Measurements from ENCODE around the gene RIPK1.

RIPK1 gene

GRCh38 chr6:3122823-3123182 is 54.5 kb downstream of the RIPK1 start:
- H4K5ac ChIP-seq (ENCODE audit: low read length), result no peak overlapping the region
- no peak overlapping the region for H3K4me3 ChIP-seq (ENCODE audit: low read length)
- no peak overlapping the region for H3K56ac ChIP-seq (ENCODE audit: low read length)
- no peak overlapping the region for H2BK15ac ChIP-seq (replicated peaks; ENCODE audit: low read depth)
- H3K4ac ChIP-seq (ENCODE audit: low read depth, low read length), result no peak overlapping the region
- no peak overlapping the region for H4K8ac ChIP-seq (ENCODE audit: low read depth, low read length)
- H3K79me2 ChIP-seq (ENCODE audit: control insufficient read depth, insufficient read depth, low read length), result peaks cover 4% of the 10 kb centered on the region
- no peak for DNase-seq
- H3K4me2 ChIP-seq (ENCODE audit: low read length), result no peak overlapping the region
- H2BK5ac ChIP-seq (ENCODE audit: low read length), result no peak overlapping the region
- H3K79me1 ChIP-seq (ENCODE audit: low read length), result peaks cover 4% of the 10 kb centered on the region
- no peaks in the 10 kb centered on the region for H3K4me1 ChIP-seq (ENCODE audit: control insufficient read depth, low read depth, low read length)
- no peaks in the 10 kb centered on the region for H3K36me3 ChIP-seq (ENCODE audit: control insufficient read depth, insufficient read depth, low read length)
- no peak overlapping the region for H3K9ac ChIP-seq (ENCODE audit: low read length)
- WGBS (ENCODE audit: extremely low coverage, insufficient coverage, low lambda C conversion rate), result no CpG with 5 or more reads among the region's 9 CpGs
- H3K18ac ChIP-seq (ENCODE audit: low read length), result no peak overlapping the region
- no peaks in the 10 kb centered on the region for H3K27me3 ChIP-seq (ENCODE audit: insufficient read depth, low read length, poor library complexity)
- no peak overlapping the region for H2BK120ac ChIP-seq (ENCODE audit: low read depth, low read length)
- no peak overlapping the region for H2AK5ac ChIP-seq (ENCODE audit: low read length)
- H3K23ac ChIP-seq (ENCODE audit: low read length), result peak overlapping the region; percentile 75
- H3K27ac ChIP-seq (ENCODE audit: low read depth, low read length), result no peak overlapping the region

DNA sequence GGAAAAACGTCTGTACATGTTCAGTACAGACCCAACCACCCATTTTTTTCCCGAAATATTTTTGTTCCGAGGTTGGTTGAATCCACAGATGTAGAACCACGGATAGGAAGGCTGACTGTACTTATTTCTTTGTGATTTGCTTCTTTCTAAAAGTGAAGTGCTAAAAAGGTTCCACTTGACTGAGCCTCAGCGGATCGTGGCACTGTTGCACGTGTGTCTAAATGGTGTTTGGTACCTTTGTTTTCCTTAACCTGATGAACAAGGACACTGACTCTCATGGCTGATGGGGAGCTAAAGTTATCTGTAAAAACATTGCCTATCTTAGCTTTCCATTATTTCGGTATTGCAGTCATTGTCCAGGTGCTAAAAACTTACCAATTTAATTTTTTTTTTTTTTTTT is 56.4 kb downstream of the RIPK1 start:
- Histone ChIP-seq H2BK5ac (ENCODE audit: low read length) (no peak overlapping the region), H3K18ac (ENCODE audit: low read length) (no peak overlapping the region), H4K5ac (ENCODE audit: low read length) (no peak overlapping the region), H3K4me3 (ENCODE audit: low read length) (no peak overlapping the region), H3K23ac (ENCODE audit: low read length) (no peak overlapping the region), H2BK15ac (replicated peaks; ENCODE audit: low read depth) (no peak overlapping the region), H4K8ac (ENCODE audit: low read depth, low read length) (no peak overlapping the region), H3K27ac (ENCODE audit: low read depth, low read length) (no peak overlapping the region), H2AK5ac (ENCODE audit: low read length) (no peak overlapping the region), H3K36me3 (ENCODE audit: control insufficient read depth, insufficient read depth, low read length) (peaks cover 2% of the 10 kb centered on the region), H3K9ac (ENCODE audit: low read length) (no peak overlapping the region), H3K79me2 (ENCODE audit: control insufficient read depth, insufficient read depth, low read length) (no peaks in the 10 kb centered on the region), H3K27me3 (ENCODE audit: insufficient read depth, low read length, poor library complexity) (no peaks in the 10 kb centered on the region), H3K4me2 (ENCODE audit: low read length) (no peak overlapping the region), H3K4me1 (ENCODE audit: control insufficient read depth, low read depth, low read length) (no peaks in the 10 kb centered on the region), H3K79me1 (ENCODE audit: low read length) (no peaks in the 10 kb centered on the region), H2BK120ac (ENCODE audit: low read depth, low read length) (no peak overlapping the region), H3K56ac (ENCODE audit: low read length) (no peak overlapping the region), H3K4ac (ENCODE audit: low read depth, low read length) (no peak overlapping the region)
- WGBS (ENCODE audit: extremely low coverage, insufficient coverage, low lambda C conversion rate), result no CpG with 5 or more reads among the region's 8 CpGs
- DNase-seq, result no peak

GRCh38 chr6:3125815-3126214 is 57.5 kb downstream of the RIPK1 start:
- Histone ChIP-seq H4K5ac (ENCODE audit: low read length) (no peak overlapping the region), H3K56ac (ENCODE audit: low read length) (no peak overlapping the region), H3K27me3 (ENCODE audit: insufficient read depth, low read length, poor library complexity) (no peaks in the 10 kb centered on the region), H3K79me2 (ENCODE audit: control insufficient read depth, insufficient read depth, low read length) (no peaks in the 10 kb centered on the region), H2AK5ac (ENCODE audit: low read length) (no peak overlapping the region), H3K23ac (ENCODE audit: low read length) (no peak overlapping the region), H2BK5ac (ENCODE audit: low read length) (no peak overlapping the region), H2BK120ac (ENCODE audit: low read depth, low read length) (no peak overlapping the region), H3K4me2 (ENCODE audit: low read length) (no peak overlapping the region), H3K79me1 (ENCODE audit: low read length) (no peaks in the 10 kb centered on the region), H3K4me1 (ENCODE audit: control insufficient read depth, low read depth, low read length) (no peaks in the 10 kb centered on the region), H3K27ac (ENCODE audit: low read depth, low read length) (no peak overlapping the region), H4K8ac (ENCODE audit: low read depth, low read length) (no peak overlapping the region), H3K4ac (ENCODE audit: low read depth, low read length) (no peak overlapping the region), H3K4me3 (ENCODE audit: low read length) (no peak overlapping the region), H3K18ac (ENCODE audit: low read length) (no peak overlapping the region), H3K9ac (ENCODE audit: low read length) (no peak overlapping the region), H3K36me3 (ENCODE audit: control insufficient read depth, insufficient read depth, low read length) (peaks cover 2% of the 10 kb centered on the region), H2BK15ac (replicated peaks; ENCODE audit: low read depth) (no peak overlapping the region)
- no CpG with 5 or more reads among the region's 2 CpGs for WGBS (ENCODE audit: extremely low coverage, insufficient coverage, low lambda C conversion rate)
- no peak for DNase-seq

DNA sequence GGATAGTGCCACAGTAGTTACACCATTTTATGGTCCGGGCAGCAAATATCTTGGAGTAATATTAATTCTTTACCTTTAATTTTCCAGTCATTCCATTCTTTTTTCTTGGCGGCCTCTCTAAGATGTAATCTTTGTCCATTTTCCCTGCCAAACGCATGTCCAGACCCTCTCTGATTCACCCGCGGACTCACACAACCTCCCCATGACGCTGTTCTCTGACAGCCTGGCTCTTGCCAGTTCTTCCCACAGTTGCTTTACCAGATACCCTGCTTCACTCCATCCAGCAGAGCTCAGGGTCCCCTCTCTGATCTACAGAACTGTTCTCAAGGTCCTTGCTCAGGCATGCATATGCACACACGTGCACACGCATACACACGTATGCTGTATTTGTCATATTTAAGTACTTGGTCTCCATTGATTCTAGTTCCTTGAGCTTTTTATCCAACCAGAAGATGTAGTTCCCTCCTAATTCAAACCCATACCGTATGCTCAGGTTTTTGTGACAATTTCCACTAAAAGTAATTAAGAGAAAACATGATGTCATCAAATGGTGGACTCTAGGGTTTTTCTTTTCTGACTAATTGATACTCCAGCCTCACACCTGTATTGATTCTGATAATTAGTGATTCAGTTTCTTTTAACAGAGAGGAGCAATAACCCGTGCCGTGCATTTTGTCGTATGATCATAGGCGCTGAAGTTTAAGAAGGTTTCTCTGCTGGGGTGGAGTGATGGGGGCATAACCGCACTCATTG is 60.2 kb downstream of the RIPK1 start:
- H4K5ac ChIP-seq (ENCODE audit: low read length), result no peak overlapping the region
- no peak overlapping the region for H4K8ac ChIP-seq (ENCODE audit: low read depth, low read length)
- no peak overlapping the region for H3K4ac ChIP-seq (ENCODE audit: low read depth, low read length)
- WGBS (ENCODE audit: extremely low coverage, insufficient coverage, low lambda C conversion rate), result no CpG with 5 or more reads among the region's 15 CpGs
- H3K23ac ChIP-seq (ENCODE audit: low read length), result no peak overlapping the region
- H3K27me3 ChIP-seq (ENCODE audit: insufficient read depth, low read length, poor library complexity), result no peaks in the 10 kb centered on the region
- H2BK15ac ChIP-seq (replicated peaks; ENCODE audit: low read depth), result no peak overlapping the region
- H3K18ac ChIP-seq (ENCODE audit: low read length), result no peak overlapping the region
- no peak overlapping the region for H3K4me3 ChIP-seq (ENCODE audit: low read length)
- H2BK5ac ChIP-seq (ENCODE audit: low read length), result no peak overlapping the region
- no peak overlapping the region for H3K9ac ChIP-seq (ENCODE audit: low read length)
- H3K79me1 ChIP-seq (ENCODE audit: low read length), result no peaks in the 10 kb centered on the region
- no peak overlapping the region for H3K27ac ChIP-seq (ENCODE audit: low read depth, low read length)
- DNase-seq, result no peak
- H3K4me1 ChIP-seq (ENCODE audit: control insufficient read depth, low read depth, low read length), result no peaks in the 10 kb centered on the region
- no peak overlapping the region for H3K56ac ChIP-seq (ENCODE audit: low read length)
- H3K36me3 ChIP-seq (ENCODE audit: control insufficient read depth, insufficient read depth, low read length), result peaks cover 2% of the 10 kb centered on the region
- H3K79me2 ChIP-seq (ENCODE audit: control insufficient read depth, insufficient read depth, low read length), result no peaks in the 10 kb centered on the region
- no peak overlapping the region for H2BK120ac ChIP-seq (ENCODE audit: low read depth, low read length)
- no peak overlapping the region for H3K4me2 ChIP-seq (ENCODE audit: low read length)
- H2AK5ac ChIP-seq (ENCODE audit: low read length), result no peak overlapping the region

DNA sequence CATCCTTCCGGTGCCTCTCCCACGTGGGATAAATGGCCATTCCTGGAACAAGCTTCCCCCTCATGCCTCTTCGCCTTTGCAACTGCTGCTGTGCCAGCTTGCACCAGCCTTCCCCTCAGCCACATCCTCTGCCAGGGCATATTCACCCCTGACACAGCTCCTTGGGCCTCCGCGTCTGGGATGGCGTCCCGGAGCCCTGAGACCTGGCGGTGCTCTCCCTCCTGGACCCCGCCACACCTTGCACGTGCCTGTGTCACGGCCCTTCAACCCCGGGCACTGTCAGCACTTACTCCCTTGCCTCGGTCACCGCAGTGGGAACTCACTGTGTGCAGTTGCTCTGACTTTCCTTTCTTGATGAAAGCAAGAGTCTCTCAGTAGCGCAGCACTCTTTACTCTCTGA is 63.4 kb downstream of the RIPK1 start:
- no peak overlapping the region for H3K23ac ChIP-seq (ENCODE audit: low read length)
- peaks cover 2% of the 10 kb centered on the region for H3K36me3 ChIP-seq (ENCODE audit: control insufficient read depth, insufficient read depth, low read length)
- H3K4me3 ChIP-seq (ENCODE audit: low read length), result no peak overlapping the region
- no peak overlapping the region for H2AK5ac ChIP-seq (ENCODE audit: low read length)
- H2BK5ac ChIP-seq (ENCODE audit: low read length), result no peak overlapping the region
- DNase-seq, result no peak
- no peak overlapping the region for H3K27ac ChIP-seq (ENCODE audit: low read depth, low read length)
- H3K4ac ChIP-seq (ENCODE audit: low read depth, low read length), result no peak overlapping the region
- no peak overlapping the region for H3K18ac ChIP-seq (ENCODE audit: low read length)
- no peak overlapping the region for H3K9ac ChIP-seq (ENCODE audit: low read length)
- H2BK15ac ChIP-seq (replicated peaks; ENCODE audit: low read depth), result no peak overlapping the region
- H3K79me1 ChIP-seq (ENCODE audit: low read length), result no peaks in the 10 kb centered on the region
- no peak overlapping the region for H4K8ac ChIP-seq (ENCODE audit: low read depth, low read length)
- no peak overlapping the region for H2BK120ac ChIP-seq (ENCODE audit: low read depth, low read length)
- H4K5ac ChIP-seq (ENCODE audit: low read length), result no peak overlapping the region
- no peaks in the 10 kb centered on the region for H3K4me1 ChIP-seq (ENCODE audit: control insufficient read depth, low read depth, low read length)
- H3K56ac ChIP-seq (ENCODE audit: low read length), result no peak overlapping the region
- no peaks in the 10 kb centered on the region for H3K27me3 ChIP-seq (ENCODE audit: insufficient read depth, low read length, poor library complexity)
- H3K79me2 ChIP-seq (ENCODE audit: control insufficient read depth, insufficient read depth, low read length), result no peaks in the 10 kb centered on the region
- H3K4me2 ChIP-seq (ENCODE audit: low read length), result no peak overlapping the region
- WGBS (ENCODE audit: extremely low coverage, insufficient coverage, low lambda C conversion rate), result no CpG with 5 or more reads among the region's 15 CpGs

- H3K4me1 ChIP-seq (ENCODE audit: control insufficient read depth, low read depth, low read length), result no peaks in the 10 kb centered on the region
- H3K36me3 ChIP-seq (ENCODE audit: control insufficient read depth, insufficient read depth, low read length), result peaks cover 3% of the 10 kb centered on the region
- no peak overlapping the region for H3K27ac ChIP-seq (ENCODE audit: low read depth, low read length)
- no peak overlapping the region for H2AK5ac ChIP-seq (ENCODE audit: low read length)
- H2BK5ac ChIP-seq (ENCODE audit: low read length), result no peak overlapping the region
- H3K56ac ChIP-seq (ENCODE audit: low read length), result no peak overlapping the region
- H3K4me3 ChIP-seq (ENCODE audit: low read length), result no peak overlapping the region
- no peaks in the 10 kb centered on the region for H3K79me2 ChIP-seq (ENCODE audit: control insufficient read depth, insufficient read depth, low read length)
- H2BK15ac ChIP-seq (replicated peaks; ENCODE audit: low read depth), result no peak overlapping the region
- no peak overlapping the region for H3K4ac ChIP-seq (ENCODE audit: low read depth, low read length)
- H3K18ac ChIP-seq (ENCODE audit: low read length), result no peak overlapping the region
- H4K5ac ChIP-seq (ENCODE audit: low read length), result no peak overlapping the region
- no peak overlapping the region for H3K9ac ChIP-seq (ENCODE audit: low read length)
- no peak overlapping the region for H4K8ac ChIP-seq (ENCODE audit: low read depth, low read length)
- H2BK120ac ChIP-seq (ENCODE audit: low read depth, low read length), result no peak overlapping the region
- no peak for DNase-seq
- H3K4me2 ChIP-seq (ENCODE audit: low read length), result no peak overlapping the region
- WGBS (ENCODE audit: extremely low coverage, insufficient coverage, low lambda C conversion rate), result no CpG with 5 or more reads among the region's 9 CpGs
- no peaks in the 10 kb centered on the region for H3K27me3 ChIP-seq (ENCODE audit: insufficient read depth, low read length, poor library complexity)
- no peak overlapping the region for H3K23ac ChIP-seq (ENCODE audit: low read length)
- no peaks in the 10 kb centered on the region for H3K79me1 ChIP-seq (ENCODE audit: low read length)
Observed at GRCh38 chr6:3133515-3133914, 65.2 kb downstream of the RIPK1 start.
